Activated CD8-positive, alpha-beta T cell treated with anti-CD3 and anti-CD28 coated beads for 36 hours (primary cell): ENCODE measurements around the gene GSC. TPM values are rescaled to one million over a fixed set of nuclear protein-coding genes. Genes with fewer than 3 reads are reported as not detected.

Source experiments
- ATAC-seq: fragments of 200-7000 bp; cut with Tn5 transposase; one replicate; pipeline ENCODE4 v1.10.0; 2021; ENCODE audit warnings: mild to moderate bottlenecking, moderate library complexity
- CTCF ChIA-PET: fragments of 350-600 bp; sonication (Branson Sonifier 250); formaldehyde crosslinking; loops from one replicate; lab custom pipeline; 2021; ENCODE audit warnings: antibody characterized with exemption; lab: Charles Lee
- POLR2A ChIA-PET: fragments of 350-600 bp; sonication (Branson Sonifier 250); formaldehyde crosslinking; loops from one replicate; lab custom pipeline; 2021; ENCODE audit warnings: antibody characterized with exemption; lab: Charles Lee
- DNase-seq: peaks from one replicate; pipeline ENCODE4 v3.0.0-alpha.2; 2020
- H3K27ac Mint-ChIP-seq: one replicate; pipeline ENCODE4 v1.8.0; 2021; ENCODE audit warnings: mild to moderate bottlenecking, mixed read lengths
- H3K27me3 Mint-ChIP-seq: one replicate; pipeline ENCODE4 v1.8.0; 2021; ENCODE audit warnings: mixed read lengths
- H3K36me3 Mint-ChIP-seq: one replicate; pipeline ENCODE4 v1.8.0; 2021; ENCODE audit warnings: low read depth, mixed read lengths
- H3K4me1 Mint-ChIP-seq: one replicate; pipeline ENCODE4 v1.8.0; 2021; ENCODE audit warnings: low read depth, mixed read lengths
- H3K4me3 Mint-ChIP-seq: one replicate; pipeline ENCODE4 v1.8.0; 2021; ENCODE audit warnings: mild to moderate bottlenecking, moderate library complexity, mixed read lengths
- H3K9me3 Mint-ChIP-seq: one replicate; pipeline ENCODE4 v1.8.0; 2021; ENCODE audit warnings: mixed read lengths
- intact Hi-C: fragments of 100-400 bp; cut with micrococcal nuclease; formaldehyde crosslinking; loops from one replicate; pipeline ENCODE4 v1.10.0; 2022
- total RNA-seq, 2 experiments: library from RNA; stranded (reverse); gene quantifications; one replicate each; pipeline ENCODE4 v1.2.3, GENCODE V29; 2021
- TF ChIP-seq, protein P1 (sequence below): fragments of 200-600 bp; IDR thresholded peaks from one replicate; pipeline ENCODE4 v1.8.0; 2022; ENCODE audit warnings: antibody characterized with exemption, mild to moderate bottlenecking

The GSC gene
- total RNA-seq, 2 experiments from 2014 or later = not detected

DNA sequence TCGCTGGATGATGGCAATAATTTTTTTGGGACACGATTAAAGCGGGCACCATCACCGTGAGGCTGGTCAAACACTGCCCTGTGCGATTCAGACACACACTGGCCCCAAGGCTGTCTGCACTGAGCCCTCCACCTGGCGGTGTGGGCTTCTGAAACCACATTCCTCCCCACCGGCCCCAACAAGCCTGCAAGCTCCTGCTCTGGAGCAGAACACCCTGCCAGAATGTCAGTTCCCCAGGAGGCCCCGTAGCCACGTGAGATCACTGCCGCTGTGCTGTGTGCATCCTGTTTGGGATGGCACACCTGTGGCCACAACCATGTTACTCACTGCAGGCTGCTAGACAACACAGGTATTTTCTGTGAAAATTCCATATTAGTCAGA lies 7.9 kb downstream of the GSC start:
- ChIA-PET POLR2A (interaction anchor here (0.6 to 0.8 kb wide), 2 partner anchors 13 to 498 kb away, joined by 3 read pairs; no protein-coding TSS in a partner anchor), CTCF (interaction anchor here (0.6 to 0.8 kb wide), 2 partner anchors 13 to 345 kb away, joined by 3 read pairs; no protein-coding TSS in a partner anchor)

DNA sequence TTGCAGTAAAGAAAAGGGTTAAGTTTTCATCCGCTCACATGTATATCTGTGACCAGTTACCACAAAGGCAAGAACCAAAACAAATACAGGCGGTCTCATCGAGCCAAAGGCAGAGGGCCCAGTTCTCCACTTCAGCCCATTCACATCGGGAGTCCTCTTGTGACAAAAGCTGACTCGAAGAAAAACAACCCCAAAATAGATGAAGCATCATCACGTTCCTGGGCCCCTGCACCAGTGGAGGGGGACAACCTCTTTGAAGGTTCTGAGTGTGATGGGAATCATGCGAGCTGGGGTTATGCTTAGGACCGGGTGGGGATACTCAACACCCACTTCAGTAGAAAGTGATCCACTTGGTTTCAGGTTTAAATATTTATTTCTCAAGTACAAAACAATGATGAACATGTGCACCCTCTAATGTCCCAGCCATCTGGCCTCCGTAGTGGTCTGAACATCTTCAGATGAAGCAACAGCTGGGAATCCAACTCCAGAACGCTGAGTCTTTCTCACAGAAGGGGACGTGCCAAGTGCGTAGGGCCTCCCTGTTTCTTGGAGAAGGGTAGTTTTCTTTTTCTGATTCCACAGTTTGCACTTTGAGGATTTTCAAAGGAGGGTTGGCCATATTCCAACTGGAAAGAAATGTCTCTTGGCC lies 8.4 kb downstream of the GSC start:
- intact Hi-C loops = no loop called here
- no peak overlapping the region for H3K27ac Mint-ChIP-seq
- TF ChIP-seq, protein P1, sequence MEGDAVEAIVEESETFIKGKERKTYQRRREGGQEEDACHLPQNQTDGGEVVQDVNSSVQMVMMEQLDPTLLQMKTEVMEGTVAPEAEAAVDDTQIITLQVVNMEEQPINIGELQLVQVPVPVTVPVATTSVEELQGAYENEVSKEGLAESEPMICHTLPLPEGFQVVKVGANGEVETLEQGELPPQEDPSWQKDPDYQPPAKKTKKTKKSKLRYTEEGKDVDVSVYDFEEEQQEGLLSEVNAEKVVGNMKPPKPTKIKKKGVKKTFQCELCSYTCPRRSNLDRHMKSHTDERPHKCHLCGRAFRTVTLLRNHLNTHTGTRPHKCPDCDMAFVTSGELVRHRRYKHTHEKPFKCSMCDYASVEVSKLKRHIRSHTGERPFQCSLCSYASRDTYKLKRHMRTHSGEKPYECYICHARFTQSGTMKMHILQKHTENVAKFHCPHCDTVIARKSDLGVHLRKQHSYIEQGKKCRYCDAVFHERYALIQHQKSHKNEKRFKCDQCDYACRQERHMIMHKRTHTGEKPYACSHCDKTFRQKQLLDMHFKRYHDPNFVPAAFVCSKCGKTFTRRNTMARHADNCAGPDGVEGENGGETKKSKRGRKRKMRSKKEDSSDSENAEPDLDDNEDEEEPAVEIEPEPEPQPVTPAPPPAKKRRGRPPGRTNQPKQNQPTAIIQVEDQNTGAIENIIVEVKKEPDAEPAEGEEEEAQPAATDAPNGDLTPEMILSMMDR = no peak
- no peaks in the 10 kb centered on the region for H3K9me3 Mint-ChIP-seq
- ChIA-PET POLR2A (interaction anchor here (0.6 to 0.8 kb wide), 2 partner anchors 13 to 499 kb away, joined by 3 read pairs; no protein-coding TSS in a partner anchor), CTCF (interaction anchor here (0.6 kb wide), 2 partner anchors 345 to 1559 kb away, joined by 3 to 4 read pairs; no protein-coding TSS in a partner anchor)
- no peaks in the 10 kb centered on the region for H3K36me3 Mint-ChIP-seq
- no peaks in the 10 kb centered on the region for H3K4me1 Mint-ChIP-seq
- peaks cover 34% of the 10 kb centered on the region for H3K27me3 Mint-ChIP-seq
- H3K4me3 Mint-ChIP-seq = no peak overlapping the region
- DNase-seq (no peak), ATAC-seq (no peak)

More for the DNA sequence above, 7.9 kb downstream of the GSC start:
- Mint-ChIP-seq H3K4me3 (no peak overlapping the region), H3K9me3 (no peaks in the 10 kb centered on the region), H3K4me1 (no peaks in the 10 kb centered on the region), H3K36me3 (no peaks in the 10 kb centered on the region), H3K27ac (no peak overlapping the region), H3K27me3 (peaks cover 37% of the 10 kb centered on the region)
- TF ChIP-seq, protein P1 = no peak
- ATAC-seq (no peak), DNase-seq (no peak)
- intact Hi-C loops = no loop called here

DNA sequence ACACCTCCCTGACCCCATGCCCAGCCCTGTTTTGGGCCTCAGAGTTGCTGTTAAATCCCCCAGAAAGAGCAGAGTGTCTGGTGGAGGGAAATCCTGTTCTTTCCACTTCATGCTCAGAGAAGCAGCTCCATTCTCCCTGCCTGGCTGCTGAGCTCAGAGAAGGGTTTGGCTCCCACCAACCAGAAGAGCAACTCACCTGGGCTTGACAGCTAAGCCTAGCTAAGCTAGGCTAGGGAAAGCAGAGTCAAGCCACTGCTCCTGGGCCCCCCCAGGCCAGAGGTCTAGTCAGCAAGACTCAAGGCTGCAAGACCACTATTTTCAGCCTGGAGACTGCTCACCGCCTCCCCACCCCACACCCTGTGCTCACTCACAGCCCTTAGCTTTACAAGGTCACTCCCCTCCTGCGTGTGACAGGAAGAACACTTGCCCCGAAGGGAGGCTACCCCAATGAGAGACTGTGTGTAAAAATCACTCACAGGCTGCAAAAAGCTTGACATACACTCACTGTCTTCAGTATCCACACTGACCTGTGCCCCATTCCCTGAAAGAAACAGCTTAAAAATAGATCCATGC lies 13.5 kb downstream of the GSC start:
- no peak for ATAC-seq
- intact Hi-C loops = no loop called here
- Mint-ChIP-seq H3K27ac (no peak overlapping the region), H3K36me3 (no peaks in the 10 kb centered on the region), H3K4me3 (no peak overlapping the region), H3K9me3 (no peaks in the 10 kb centered on the region), H3K4me1 (no peaks in the 10 kb centered on the region), H3K27me3 (peaks cover 5% of the 10 kb centered on the region)
- no peak for DNase-seq
- ChIA-PET CTCF (no interaction called here), POLR2A (no interaction called here)
- TF ChIP-seq, protein P1 = no peak

DNA sequence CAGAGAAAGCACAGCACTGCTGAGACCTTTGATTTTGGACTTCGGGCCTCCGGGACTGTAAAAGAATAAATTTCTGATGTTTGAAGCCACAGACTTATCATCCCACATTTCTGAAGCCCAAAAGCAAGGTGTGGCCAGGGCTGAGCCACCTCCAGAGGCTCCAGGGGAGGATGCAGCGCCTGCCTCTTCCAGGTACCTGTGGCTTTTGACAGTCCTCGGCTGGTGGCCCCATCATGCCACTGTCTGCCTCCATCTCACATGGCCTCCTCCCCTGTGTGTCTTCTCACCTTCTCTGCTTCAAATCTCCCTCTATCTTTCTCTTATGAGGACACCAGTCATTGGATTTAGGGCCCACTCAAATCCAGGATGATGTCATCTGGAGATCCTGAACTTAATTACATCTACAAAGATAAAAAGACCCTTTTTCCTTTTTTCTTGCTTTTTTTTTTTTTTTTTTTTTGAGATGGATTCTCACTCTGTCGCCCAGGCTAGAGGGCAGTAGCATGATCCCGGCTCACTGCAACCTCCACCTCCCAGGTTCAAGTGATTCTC lies 15.4 kb downstream of the GSC start:
- no peaks in the 10 kb centered on the region for H3K27me3 Mint-ChIP-seq
- CTCF ChIA-PET = no interaction called here
- H3K4me3 Mint-ChIP-seq = no peak overlapping the region
- POLR2A ChIA-PET = no interaction called here
- no peak overlapping the region for H3K27ac Mint-ChIP-seq
- no peak for DNase-seq
- H3K4me1 Mint-ChIP-seq = no peaks in the 10 kb centered on the region
- no peak for ATAC-seq
- no peaks in the 10 kb centered on the region for H3K9me3 Mint-ChIP-seq
- intact Hi-C loops = no loop called here
- no peaks in the 10 kb centered on the region for H3K36me3 Mint-ChIP-seq
- TF ChIP-seq, protein P1 = no peak
